DOHH2 (cell line): Measurements from ENCODE around the gene BICC1.

Experiments
- CTCF ChIP-seq: fragments of 200-600 bp; sonication (generic); IDR thresholded peaks from one replicate; pipeline ENCODE4 v1.5.1; 2014; ENCODE audit warnings: antibody characterized with exemption, mild to moderate bottlenecking, low read depth, low read length; ENCODE audit not compliant: poor library complexity, severe bottlenecking
- EZH2phosphoT487 ChIP-seq: fragments of 200-600 bp; sonication (generic); IDR thresholded peaks from 2 replicates; pipeline ENCODE4 v1.6.1; 2017; ENCODE audit warnings: borderline replicate concordance, mild to moderate bottlenecking, antibody characterized with exemption, low read length, moderate library complexity, mixed read lengths

- TF ChIP-seq CTCF, result no peak
- no peak for TF ChIP-seq EZH2phosphoT487
Observed at GRCh38 chr10:58733436-58733835, 220.8 kb downstream of the BICC1 start.
